MCF 10A (cell line): ENCODE data around the gene GBGT1. TPM values are rescaled to one million over a fixed set of nuclear protein-coding genes. Genes with fewer than 3 reads are reported as not detected.

ENCODE experiments used
- BruUV-seq: library from RNA; stranded (reverse); fragments of 400-500 nt; replicated peaks from 2 replicates; lab custom pipeline; 2021; lab: Mats Ljungman, UMichigan
- CTCF ChIA-PET: fragments of 300-600 bp; sonication (Branson Sonifier 250); formaldehyde crosslinking; extraction: SDS; loops from one replicate; lab custom pipeline; 2021; ENCODE audit warnings: antibody characterized with exemption, inconsistent platforms; lab: Yijun Ruan, JAX
- POLR2A ChIA-PET: fragments of 300-600, 350-650 bp; sonication (Branson Sonifier 250); formaldehyde crosslinking; extraction: SDS; loops from one replicate; lab custom pipeline; 2020; ENCODE audit warnings: antibody characterized with exemption, inconsistent platforms; lab: Yijun Ruan, JAX
- DNase-seq: peaks from one replicate; pipeline ENCODE4 v3.0.0-alpha.2; 2018; ENCODE audit not compliant: unreplicated experiment
- H3K27ac Mint-ChIP-seq: one replicate; pipeline ENCODE4 v1.8.0; 2022; ENCODE audit warnings: mild to moderate bottlenecking, low read depth, mixed read lengths; ENCODE audit not compliant: unreplicated experiment
- H3K27me3 Mint-ChIP-seq: one replicate; pipeline ENCODE4 v1.8.0; 2022; ENCODE audit warnings: mixed read lengths; ENCODE audit not compliant: insufficient read depth, unreplicated experiment
- H3K36me3 Mint-ChIP-seq: one replicate; pipeline ENCODE4 v1.8.0; 2022; ENCODE audit warnings: mild to moderate bottlenecking, moderate library complexity, mixed read lengths; ENCODE audit not compliant: insufficient read depth, unreplicated experiment
- H3K4me1 Mint-ChIP-seq: one replicate; pipeline ENCODE4 v1.8.0; 2022; ENCODE audit warnings: mixed read lengths; ENCODE audit not compliant: insufficient read depth, unreplicated experiment
- H3K4me3 Mint-ChIP-seq: one replicate; pipeline ENCODE4 v1.8.0; 2022; ENCODE audit warnings: mild to moderate bottlenecking, moderate library complexity, mixed read lengths; ENCODE audit not compliant: unreplicated experiment
- H3K9me3 Mint-ChIP-seq: one replicate; pipeline ENCODE4 v1.8.0; 2022; ENCODE audit warnings: mixed read lengths; ENCODE audit not compliant: unreplicated experiment
- CTCF ChIP-seq: fragments of 200-600 bp; IDR thresholded peaks from one replicate; pipeline ENCODE4 v1.8.0; 2022; ENCODE audit warnings: antibody characterized with exemption, mild to moderate bottlenecking; ENCODE audit not compliant: unreplicated experiment
- intact Hi-C: fragments of 100-400 bp; cut with micrococcal nuclease; formaldehyde crosslinking; loops from 2 replicates; pipeline ENCODE4 v1.14.1; 2022
- total RNA-seq: library from RNA; stranded (reverse); gene quantifications from 2 replicates; pipeline ENCODE4 v1.2.3, GENCODE V29; 2022

GBGT1 gene
- total RNA-seq, 1 experiment from 2014 or later = not detected

GRCh38 chr9:133181561-133181960 is 17.8 kb upstream of the GBGT1 start:
- H3K4me3 Mint-ChIP-seq = no peak overlapping the region
- H3K27ac Mint-ChIP-seq = no peak overlapping the region
- H3K36me3 Mint-ChIP-seq = no peaks in the 10 kb centered on the region
- ChIA-PET POLR2A (interaction anchor here (0.6 to 1.5 kb wide), 3 partner anchors 25 to 151 kb away, joined by 3 to 5 read pairs (median 3); no protein-coding TSS in a partner anchor), CTCF (interaction anchor here (0.6 to 2.7 kb wide), 11 partner anchors 14 to 314 kb away, joined by 3 to 17 read pairs (median 3); no protein-coding TSS in a partner anchor)
- no TSS peak for BruUV-seq
- peaks cover 53% of the 10 kb centered on the region for H3K27me3 Mint-ChIP-seq
- intact Hi-C loops = no loop called here
- no peaks in the 10 kb centered on the region for H3K9me3 Mint-ChIP-seq
- H3K4me1 Mint-ChIP-seq = peaks cover 5% of the 10 kb centered on the region
- DNase-seq = no peak
- TF ChIP-seq CTCF = no peak

- DNase-seq = no peak
- TF ChIP-seq CTCF = no peak
- intact Hi-C loops = no loop called here
- Mint-ChIP-seq H3K4me3 (no peak overlapping the region), H3K4me1 (peaks cover 2% of the 10 kb centered on the region), H3K36me3 (no peaks in the 10 kb centered on the region), H3K9me3 (no peaks in the 10 kb centered on the region), H3K27ac (no peak overlapping the region), H3K27me3 (peaks cover 53% of the 10 kb centered on the region)
- BruUV-seq = no TSS peak
- CTCF ChIA-PET = interaction anchor here (0.6 to 2.7 kb wide), 19 partner anchors 9 to 309 kb away, joined by 3 to 17 read pairs (median 3); no protein-coding TSS in a partner anchor
- POLR2A ChIA-PET = interaction anchor here (1.5 kb wide), 1 partner anchor 151 kb away, joined by 5 read pairs; no protein-coding TSS in a partner anchor
These were observed 17.2 kb upstream of the GBGT1 start for GRCh38 chr9:133180953-133181352.

- CTCF ChIA-PET = interaction anchor here (0.7 to 2.6 kb wide), 2 partner anchors 13 to 1602 kb away, joined by 6 to 14 read pairs; no protein-coding TSS in a partner anchor
- Mint-ChIP-seq H3K27me3 (peaks cover 60% of the 10 kb centered on the region), H3K27ac (no peak overlapping the region), H3K4me3 (no peak overlapping the region), H3K9me3 (no peaks in the 10 kb centered on the region), H3K4me1 (no peaks in the 10 kb centered on the region), H3K36me3 (no peaks in the 10 kb centered on the region)
- POLR2A ChIA-PET = interaction anchor here (0.7 kb wide), 2 partner anchors 240 to 440 kb away, joined by 3 read pairs; no protein-coding TSS in a partner anchor
- intact Hi-C loops = no loop called here
- DNase-seq = no peak
- no TSS peak for BruUV-seq
- no peak for TF ChIP-seq CTCF
These were observed 9.3 kb upstream of the GBGT1 start for GRCh38 chr9:133173056-133173455.

GRCh38 chr9:133171161-133171961 is 7.6 kb upstream of the GBGT1 start:
- ChIA-PET CTCF (interaction anchor here (0.6 to 1.5 kb wide), 3 partner anchors 9 to 25 kb away, joined by 3 to 6 read pairs (median 3); no protein-coding TSS in a partner anchor), POLR2A (no interaction called here)
- TF ChIP-seq CTCF = no peak
- Mint-ChIP-seq H3K27ac (no peak overlapping the region), H3K36me3 (no peaks in the 10 kb centered on the region), H3K4me3 (no peak overlapping the region), H3K9me3 (no peaks in the 10 kb centered on the region), H3K27me3 (peaks cover 43% of the 10 kb centered on the region), H3K4me1 (no peaks in the 10 kb centered on the region)
- intact Hi-C loops = no loop called here
- BruUV-seq = no TSS peak
- no peak for DNase-seq
